ENCODE measurements around the gene IPO5.
"Not testable (repeated sequence)": the region's sequence is repeated elsewhere in the genome, so short reads cannot be mapped to it uniquely, and the experiment has no call there.

The IPO5 gene

DNA sequence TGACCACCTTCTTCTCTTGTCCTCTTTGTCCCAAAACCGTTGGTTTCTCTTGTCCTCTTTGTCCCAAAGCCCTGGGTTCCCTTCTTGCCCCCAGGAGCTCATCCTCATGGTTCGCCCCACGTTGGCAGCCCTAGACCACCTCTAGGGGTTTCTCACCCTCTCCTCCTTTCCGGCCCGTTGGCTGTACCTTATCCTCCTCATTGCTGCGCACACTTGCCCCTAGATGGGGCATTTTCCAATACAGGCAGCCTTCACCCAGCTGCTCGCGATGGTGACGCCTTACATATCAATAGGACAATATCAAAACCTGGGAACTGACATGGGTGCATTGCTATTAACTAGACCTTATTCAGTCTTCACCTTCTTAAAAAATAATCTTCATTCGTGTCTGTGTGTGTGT, 86.5 kb downstream of the IPO5 start:
- TF ChIP-seq, protein P1, sequence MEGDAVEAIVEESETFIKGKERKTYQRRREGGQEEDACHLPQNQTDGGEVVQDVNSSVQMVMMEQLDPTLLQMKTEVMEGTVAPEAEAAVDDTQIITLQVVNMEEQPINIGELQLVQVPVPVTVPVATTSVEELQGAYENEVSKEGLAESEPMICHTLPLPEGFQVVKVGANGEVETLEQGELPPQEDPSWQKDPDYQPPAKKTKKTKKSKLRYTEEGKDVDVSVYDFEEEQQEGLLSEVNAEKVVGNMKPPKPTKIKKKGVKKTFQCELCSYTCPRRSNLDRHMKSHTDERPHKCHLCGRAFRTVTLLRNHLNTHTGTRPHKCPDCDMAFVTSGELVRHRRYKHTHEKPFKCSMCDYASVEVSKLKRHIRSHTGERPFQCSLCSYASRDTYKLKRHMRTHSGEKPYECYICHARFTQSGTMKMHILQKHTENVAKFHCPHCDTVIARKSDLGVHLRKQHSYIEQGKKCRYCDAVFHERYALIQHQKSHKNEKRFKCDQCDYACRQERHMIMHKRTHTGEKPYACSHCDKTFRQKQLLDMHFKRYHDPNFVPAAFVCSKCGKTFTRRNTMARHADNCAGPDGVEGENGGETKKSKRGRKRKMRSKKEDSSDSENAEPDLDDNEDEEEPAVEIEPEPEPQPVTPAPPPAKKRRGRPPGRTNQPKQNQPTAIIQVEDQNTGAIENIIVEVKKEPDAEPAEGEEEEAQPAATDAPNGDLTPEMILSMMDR (IDR thresholded peaks at IDR 0.05; ENCODE audit: control extremely low read depth, extremely low read depth, low read depth, missing control alignments) = no peak

GRCh38 chr13:98041081-98041820, 87.8 kb downstream of the IPO5 start:
- ChIA-PET CTCF (no interaction called here), POLR2A (no interaction called here)
- TF ChIP-seq, protein P1 (IDR thresholded peaks at IDR 0.05; ENCODE audit: control extremely low read depth, extremely low read depth, low read depth, missing control alignments) = no peak
- DNase-seq (ENCODE audit: extremely low spot score) = no peak

More for the DNA sequence above, 86.5 kb downstream of the IPO5 start:
- ChIA-PET POLR2A (no interaction called here), CTCF (no interaction called here)
- no peak for DNase-seq (ENCODE audit: extremely low spot score)

DNA sequence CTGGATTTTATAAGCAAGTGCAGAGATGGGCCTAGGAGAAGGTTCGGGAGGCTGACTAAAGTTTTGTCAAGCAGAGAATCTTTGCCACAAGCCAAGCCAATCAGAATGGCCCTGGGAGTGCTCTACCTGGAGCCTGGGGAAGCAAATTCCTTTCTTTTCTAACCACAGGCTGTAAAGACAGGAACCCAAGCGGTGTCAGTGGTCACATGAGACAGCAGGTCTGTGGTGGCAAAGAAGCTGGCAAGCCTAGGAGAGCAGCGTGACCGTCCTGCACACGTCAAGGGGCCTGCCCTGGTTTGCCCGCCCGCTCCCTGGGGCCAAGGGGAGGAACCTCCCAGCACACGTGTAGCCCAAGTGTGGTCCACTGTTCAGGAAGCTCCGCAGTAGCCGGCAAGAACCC, 90.8 kb downstream of the IPO5 start:
- POLR2A ChIA-PET = no interaction called here

DNA sequence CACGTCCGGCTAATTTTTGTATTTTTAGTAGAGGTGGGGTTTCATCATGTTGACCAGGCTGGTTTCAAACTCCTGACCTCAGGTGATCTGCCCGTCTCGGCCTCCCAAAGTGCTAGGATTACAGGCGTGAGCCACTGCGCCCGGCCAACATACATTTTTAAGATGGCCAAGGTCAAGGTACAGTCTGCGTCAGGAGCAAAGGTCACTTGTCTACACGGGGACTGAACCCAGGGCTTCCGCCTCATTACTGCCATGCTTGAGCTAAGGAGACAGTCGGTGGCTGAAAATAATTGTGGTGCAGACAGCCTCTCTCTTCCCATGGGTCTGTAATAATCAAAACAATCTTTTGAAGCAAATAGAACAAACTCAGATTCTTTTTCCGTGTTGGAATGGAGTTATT, 94.3 kb downstream of the IPO5 start:
- POLR2A ChIA-PET; CTCF ChIA-PET; DNase-seq (ENCODE audit: extremely low spot score): not testable (repeated sequence)

More for the DNA sequence above, 90.8 kb downstream of the IPO5 start:
- TF ChIP-seq, protein P1 (IDR thresholded peaks at IDR 0.05; ENCODE audit: control extremely low read depth, extremely low read depth, low read depth, missing control alignments) = no peak
- no peak for DNase-seq (ENCODE audit: extremely low spot score)
- CTCF ChIA-PET = interaction anchor here (0.7 to 1.1 kb wide), 2 partner anchors 10 to 19 kb away, joined by 3 read pairs; no protein-coding TSS in a partner anchor

DNA sequence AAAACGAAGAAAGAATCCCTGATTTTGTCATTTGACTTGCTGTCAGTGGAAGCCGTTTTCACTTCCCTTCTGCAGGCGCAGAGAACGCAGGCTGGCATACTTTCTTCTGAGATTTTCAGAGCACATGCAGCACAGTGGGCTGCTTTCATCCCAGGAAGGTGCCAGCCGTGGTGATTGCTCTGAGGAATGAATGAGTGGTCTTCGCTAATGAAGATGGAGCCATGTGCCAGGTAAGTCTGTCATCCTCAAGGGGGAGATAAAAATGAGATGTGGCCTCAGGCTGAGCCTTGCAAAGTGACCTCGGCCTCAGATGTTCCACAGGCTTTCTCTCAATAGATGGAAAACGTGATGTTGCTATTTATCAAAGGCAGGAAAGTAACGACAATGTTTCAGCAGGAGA, 94.8 kb downstream of the IPO5 start:
- POLR2A ChIA-PET = no interaction called here
- CTCF ChIA-PET = no interaction called here

GRCh38 chr13:98050041-98050466, 96.6 kb downstream of the IPO5 start:
- CTCF ChIA-PET = no interaction called here

More for the DNA sequence above, 94.8 kb downstream of the IPO5 start:
- DNase-seq (ENCODE audit: extremely low spot score) = no peak
- TF ChIP-seq, protein P1 (IDR thresholded peaks at IDR 0.05; ENCODE audit: control extremely low read depth, extremely low read depth, low read depth, missing control alignments) = no peak

GRCh38 chr13:98052412-98052811, 98.9 kb downstream of the IPO5 start:
- ChIA-PET POLR2A (no interaction called here), CTCF (no interaction called here)
- TF ChIP-seq, protein P1 (IDR thresholded peaks at IDR 0.05; ENCODE audit: control extremely low read depth, extremely low read depth, low read depth, missing control alignments) = no peak
- DNase-seq (ENCODE audit: extremely low spot score) = no peak

More at GRCh38 chr13:98050041-98050466, 96.6 kb downstream of the IPO5 start:
- POLR2A ChIA-PET = no interaction called here
- TF ChIP-seq, protein P1 (IDR thresholded peaks at IDR 0.05; ENCODE audit: control extremely low read depth, extremely low read depth, low read depth, missing control alignments) = no peak
- DNase-seq (ENCODE audit: extremely low spot score) = no peak
